Keratinocyte (primary cell): ENCODE measurements around the gene ADGRA1. TPM values are rescaled to one million over a fixed set of nuclear protein-coding genes. Genes with fewer than 3 reads are reported as not detected.

ENCODE experiments used
- DNase-seq: peaks from one replicate; pipeline ENCODE4 v3.0.0-alpha.2; 2011; ENCODE audit warnings: low read depth, missing footprints, low spot score
- FAIRE-seq: peaks from 2 replicates; lab custom pipeline; 2011; peaks lifted over from hg19 to GRCh38; lab: Jason Lieb, UNC
- H2AFZ ChIP-seq: 2 replicates; pipeline ENCODE4 v1.6.0; 2012; ENCODE audit warnings: low read length, control low read depth, inconsistent platforms; ENCODE audit not compliant: control insufficient read depth
- H3K27ac ChIP-seq: 2 replicates; pipeline ENCODE4 v1.5.1; 2011; ENCODE audit warnings: low read length; ENCODE audit not compliant: control insufficient read depth, insufficient read depth
- H3K27me3 ChIP-seq: 3 replicates; pipeline ENCODE4 v1.6.0; 2011; ENCODE audit warnings: low read length; ENCODE audit not compliant: control insufficient read depth, insufficient read depth; ENCODE audit errors: extremely low read depth
- H3K36me3 ChIP-seq, 2 experiments: 2 replicates in 1 of 2; 3 replicates in 1 of 2; pipeline ENCODE4 v1.5.1; 2011; ENCODE audit warnings: low read length in 2 of 2, mild to moderate bottlenecking in 1 of 2; ENCODE audit not compliant: control insufficient read depth in 2 of 2, insufficient read depth in 2 of 2; ENCODE audit errors: extremely low read depth in 1 of 2
- H3K4me1 ChIP-seq: 3 replicates; pipeline ENCODE4 v1.5.1; 2011; ENCODE audit warnings: low read length; ENCODE audit not compliant: control insufficient read depth, insufficient read depth; ENCODE audit errors: extremely low read depth
- H3K4me2 ChIP-seq: 3 replicates; pipeline ENCODE4 v1.6.0; 2011; ENCODE audit warnings: low read depth, low read length; ENCODE audit not compliant: control insufficient read depth, insufficient read depth; ENCODE audit errors: extremely low read depth
- H3K4me3 ChIP-seq, 3 experiments: fragments of 200-600 bp in 1 of 3; sonication (generic) in 1 of 3; 2 replicates in 2 of 3; 3 replicates in 1 of 3; pipeline ENCODE4 v1.5.1; 2011 to 2016; ENCODE audit warnings: low read length in 3 of 3, mild to moderate bottlenecking in 3 of 3, control low read depth in 2 of 3, inconsistent platforms in 1 of 3, low read depth in 1 of 3, mixed read lengths in 1 of 3, mixed run types in 1 of 3, moderate library complexity in 1 of 3; ENCODE audit not compliant: control insufficient read depth in 2 of 3, insufficient read depth in 2 of 3; ENCODE audit errors: extremely low read depth in 1 of 3
- H3K79me2 ChIP-seq: 2 replicates; pipeline ENCODE4 v1.6.0; 2012; ENCODE audit warnings: low read length; ENCODE audit not compliant: control insufficient read depth, insufficient read depth
- H3K9ac ChIP-seq: 3 replicates; pipeline ENCODE4 v1.6.0; 2011; ENCODE audit warnings: low read length; ENCODE audit not compliant: control insufficient read depth, insufficient read depth; ENCODE audit errors: extremely low read depth
- H3K9me1 ChIP-seq: 3 replicates; pipeline ENCODE4 v1.6.0; 2011; ENCODE audit warnings: low read length; ENCODE audit not compliant: control insufficient read depth, insufficient read depth; ENCODE audit errors: extremely low read depth
- H3K9me3 ChIP-seq: 2 replicates; pipeline ENCODE4 v1.5.1; 2012; ENCODE audit warnings: low read depth, low read length; ENCODE audit not compliant: control insufficient read depth
- H4K20me1 ChIP-seq: 3 replicates; pipeline ENCODE4 v1.6.0; 2011; ENCODE audit warnings: low read length; ENCODE audit not compliant: control insufficient read depth, insufficient read depth; ENCODE audit errors: extremely low read depth
- EZH2 ChIP-seq: IDR thresholded peaks from one replicate; pipeline ENCODE4 v1.6.1; 2012; ENCODE audit warnings: inconsistent platforms, mild to moderate bottlenecking, low read length, moderate library complexity
- dilution Hi-C: fragments of 300-500 bp; cut with MboI; formaldehyde crosslinking; loops from one replicate; pipeline ENCODE4 v1.7.0; 2020; ENCODE audit warnings: low sequenced_read_pairs; ENCODE audit not compliant: extremely low pct_ligation_motif_present
- polyA plus RNA-seq, 5 experiments: library from polyadenylated mRNA; depleted of rRNA in 3 of 5; stranded (reverse) in 3 of 5; stranded (forward) in 1 of 5; unstranded in 1 of 5; fragments of >200 nt; gene quantifications; 1 replicate in 1 of 5; 2 replicates in 3 of 5; 3 replicates in 1 of 5; pipeline versions ENCODE4 v1.2.1 to v1.2.3, GENCODE V29; 2011 to 2012; ENCODE audit warnings: missing spikeins in 2 of 5, low read depth in 1 of 5, low replicate concordance in 1 of 5
- TF ChIP-seq, protein P1 (sequence below), 3 experiments: IDR thresholded peaks in 1 of 3; conservative IDR thresholded peaks in 1 of 3; optimal IDR thresholded peaks in 1 of 3; 2 replicates in 2 of 3; 3 replicates in 1 of 3; pipeline versions ENCODE3 to v1.5.1; 2011; ENCODE audit warnings: low read length in 3 of 3, mild to moderate bottlenecking in 3 of 3, moderate library complexity in 2 of 3, control low read depth in 1 of 3, inconsistent platforms in 1 of 3; ENCODE audit not compliant: insufficient read depth in 2 of 3; ENCODE audit errors: extremely low read depth in 1 of 3

ADGRA1 gene
- polyA plus RNA-seq, 1 donor (not counting 4 experiments of a cell fraction or from before 2014, with no cell fraction given) = not detected

DNA sequence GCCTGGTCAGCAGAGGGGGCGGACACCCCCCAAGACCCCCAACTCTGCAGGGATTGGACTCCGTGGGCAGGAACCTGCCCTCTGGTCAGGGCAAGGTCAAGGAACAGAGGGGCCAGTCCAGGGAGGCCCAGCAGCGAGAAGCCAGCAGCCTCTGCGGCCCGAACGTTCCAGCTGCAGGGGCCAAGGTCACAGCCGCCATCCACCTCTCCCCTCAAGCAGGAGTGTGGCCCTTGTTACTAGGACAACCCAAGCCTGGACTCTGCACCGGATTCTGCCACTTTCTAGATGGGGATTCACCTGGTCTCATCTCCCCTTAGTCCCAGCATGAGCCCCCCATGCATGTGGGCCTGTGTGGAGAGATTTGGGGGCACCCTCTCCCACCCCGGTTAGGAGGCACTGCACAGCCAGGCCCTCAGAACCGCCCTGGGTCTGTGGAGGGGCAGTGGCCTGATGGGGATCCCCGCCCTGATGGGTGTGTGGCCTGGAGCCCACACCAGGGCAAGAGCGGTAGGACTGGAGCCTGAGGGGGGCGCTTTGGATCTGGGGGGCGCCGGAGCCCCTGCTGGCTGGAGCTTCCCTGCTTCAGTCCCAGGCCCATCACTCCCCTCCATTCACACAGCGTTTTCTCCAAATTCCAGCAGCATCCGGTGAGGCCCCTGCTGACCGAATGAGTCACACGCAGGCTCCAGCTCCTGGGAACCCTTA lies 18.1 kb downstream of the ADGRA1 start:
- FAIRE-seq = no peak
- Histone ChIP-seq H4K20me1 (no peaks in the 10 kb centered on the region), H3K4me2 (no peak overlapping the region), H3K4me3 (no peak overlapping the region), H3K4me1 (no peaks in the 10 kb centered on the region), H2AFZ (no peak overlapping the region), H3K9me1 (no peaks in the 10 kb centered on the region), H3K9me3 (peaks cover 10% of the 10 kb centered on the region), H3K36me3 (no peaks in the 10 kb centered on the region), H3K9ac (no peak overlapping the region), H3K27me3 (peaks cover 15% of the 10 kb centered on the region), H3K79me2 (no peaks in the 10 kb centered on the region), H3K27ac (no peak overlapping the region)
- TF ChIP-seq EZH2 = no peak
- TF ChIP-seq, protein P1, sequence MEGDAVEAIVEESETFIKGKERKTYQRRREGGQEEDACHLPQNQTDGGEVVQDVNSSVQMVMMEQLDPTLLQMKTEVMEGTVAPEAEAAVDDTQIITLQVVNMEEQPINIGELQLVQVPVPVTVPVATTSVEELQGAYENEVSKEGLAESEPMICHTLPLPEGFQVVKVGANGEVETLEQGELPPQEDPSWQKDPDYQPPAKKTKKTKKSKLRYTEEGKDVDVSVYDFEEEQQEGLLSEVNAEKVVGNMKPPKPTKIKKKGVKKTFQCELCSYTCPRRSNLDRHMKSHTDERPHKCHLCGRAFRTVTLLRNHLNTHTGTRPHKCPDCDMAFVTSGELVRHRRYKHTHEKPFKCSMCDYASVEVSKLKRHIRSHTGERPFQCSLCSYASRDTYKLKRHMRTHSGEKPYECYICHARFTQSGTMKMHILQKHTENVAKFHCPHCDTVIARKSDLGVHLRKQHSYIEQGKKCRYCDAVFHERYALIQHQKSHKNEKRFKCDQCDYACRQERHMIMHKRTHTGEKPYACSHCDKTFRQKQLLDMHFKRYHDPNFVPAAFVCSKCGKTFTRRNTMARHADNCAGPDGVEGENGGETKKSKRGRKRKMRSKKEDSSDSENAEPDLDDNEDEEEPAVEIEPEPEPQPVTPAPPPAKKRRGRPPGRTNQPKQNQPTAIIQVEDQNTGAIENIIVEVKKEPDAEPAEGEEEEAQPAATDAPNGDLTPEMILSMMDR (optimal IDR thresholded peaks at IDR 0.05 in 1 of 3, IDR thresholded peaks at IDR 0.05 in 1 of 3, conservative IDR thresholded peaks at IDR 0.05 in 1 of 3; ENCODE audit: extremely low read depth in 1 of 3, insufficient read depth in 2 of 3, low read length in 3 of 3) = no peak
- dilution Hi-C loops = no loop called here
- DNase-seq = no peak

DNA sequence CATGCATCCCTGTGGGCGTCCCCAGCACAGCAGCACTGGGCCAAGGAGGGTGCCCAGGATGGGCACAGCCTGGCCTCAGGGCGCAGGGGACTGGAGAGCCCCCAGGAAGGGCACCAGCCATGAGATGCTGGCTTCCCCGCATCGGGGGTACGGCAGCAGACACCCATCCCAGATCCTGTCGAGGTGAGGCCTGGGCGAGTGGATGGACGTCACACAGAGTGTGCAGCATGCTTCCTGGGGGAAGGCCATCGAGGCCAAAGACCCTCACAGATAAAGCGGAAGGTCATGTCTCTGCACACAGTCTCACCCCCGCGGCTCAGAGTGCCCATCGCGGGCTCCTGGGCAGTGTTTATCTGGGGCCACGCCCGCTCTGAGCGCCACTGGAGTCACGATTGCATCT lies 18.8 kb downstream of the ADGRA1 start:
- Histone ChIP-seq H3K4me1 (no peaks in the 10 kb centered on the region), H3K27ac (no peak overlapping the region), H3K4me3 (no peak overlapping the region), H3K36me3 (no peaks in the 10 kb centered on the region), H3K79me2 (no peaks in the 10 kb centered on the region), H3K9me1 (no peaks in the 10 kb centered on the region), H3K27me3 (peaks cover 8% of the 10 kb centered on the region), H3K9me3 (peaks cover 10% of the 10 kb centered on the region), H4K20me1 (no peaks in the 10 kb centered on the region), H2AFZ (no peak overlapping the region), H3K4me2 (no peak overlapping the region), H3K9ac (no peak overlapping the region)
- no peak for DNase-seq
- TF ChIP-seq, protein P1 (optimal IDR thresholded peaks at IDR 0.05 in 1 of 3, IDR thresholded peaks at IDR 0.05 in 1 of 3, conservative IDR thresholded peaks at IDR 0.05 in 1 of 3; ENCODE audit: extremely low read depth in 1 of 3, insufficient read depth in 2 of 3, low read length in 3 of 3) = no peak
- TF ChIP-seq EZH2 = no peak
- FAIRE-seq = no peak
- dilution Hi-C loops = no loop called here
